Stimulated activated CD8-positive, alpha-beta memory T cell treated with anti-CD3 and anti-CD28 coated beads, Interleukin-15, amount 100 ng/mL, for 48 hours (primary cell): Measurements from ENCODE around the gene ZNF672.
"Not testable (repeated sequence)": the region's sequence is repeated elsewhere in the genome, so short reads cannot be mapped to it uniquely, and the experiment has no call there.

Experiments used
- DNase-seq, 2 donors: peaks; one replicate each; pipeline ENCODE4 v3.0.0-alpha.2; 2020; ENCODE audit warnings: low read depth in 2 of 2

The ZNF672 gene

GRCh38 chr1:248886237-248886895 lies 48.3 kb downstream of the ZNF672 start:
- DNase-seq: no peak

- not testable (repeated sequence) for DNase-seq
Observed at GRCh38 chr1:248889914-248890243, 51.9 kb downstream of the ZNF672 start.

GRCh38 chr1:248890549-248891498 lies 52.8 kb downstream of the ZNF672 start:
- no peak for DNase-seq

GRCh38 chr1:248891758-248892157 lies 53.7 kb downstream of the ZNF672 start:
- no peak for DNase-seq

- no peak for DNase-seq
Observed at GRCh38 chr1:248892590-248892989, 54.6 kb downstream of the ZNF672 start.

GRCh38 chr1:248894837-248895236 lies 56.8 kb downstream of the ZNF672 start:
- DNase-seq: no peak

GRCh38 chr1:248897412-248898337 lies 59.7 kb downstream of the ZNF672 start:
- no peak for DNase-seq
